Vein endothelial cell (primary cell): ENCODE data around the gene PGK2. TPM values are rescaled to one million over a fixed set of nuclear protein-coding genes. Genes with fewer than 3 reads are reported as not detected.

ENCODE experiments used
- total RNA-seq: library from RNA; depleted of rRNA; stranded (reverse); fragments of >200 nt; gene quantifications from 2 replicates; pipeline ENCODE4 v1.2.3, GENCODE V29; 2012

Gene PGK2
- not detected in 2 replicates for total RNA-seq

DNA sequence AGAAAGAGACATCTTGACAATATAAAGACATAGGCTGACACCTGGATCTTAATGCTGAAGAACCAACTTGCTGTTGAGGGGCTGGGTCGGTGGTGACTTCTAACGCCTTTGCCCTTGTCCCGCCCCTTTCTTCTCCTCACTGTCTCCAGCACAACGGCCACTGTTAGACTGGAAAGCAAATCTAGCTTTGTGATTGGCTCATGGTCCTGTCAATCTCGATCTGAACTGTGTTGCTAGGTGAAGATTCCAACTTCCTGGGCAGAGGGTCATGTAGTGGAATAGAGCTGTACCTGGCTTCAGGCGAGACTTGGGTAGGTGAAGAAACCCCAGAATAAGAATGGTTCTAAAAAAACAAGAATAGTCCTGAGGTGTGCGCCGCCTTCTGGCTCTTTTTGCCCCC lies at the start of gene PGK2:
TSS of gene PGK2 (minus strand) at position 110 of the 400 bp plus-strand sequence. CDS start at position 12, 98 bp downstream.

DNA sequence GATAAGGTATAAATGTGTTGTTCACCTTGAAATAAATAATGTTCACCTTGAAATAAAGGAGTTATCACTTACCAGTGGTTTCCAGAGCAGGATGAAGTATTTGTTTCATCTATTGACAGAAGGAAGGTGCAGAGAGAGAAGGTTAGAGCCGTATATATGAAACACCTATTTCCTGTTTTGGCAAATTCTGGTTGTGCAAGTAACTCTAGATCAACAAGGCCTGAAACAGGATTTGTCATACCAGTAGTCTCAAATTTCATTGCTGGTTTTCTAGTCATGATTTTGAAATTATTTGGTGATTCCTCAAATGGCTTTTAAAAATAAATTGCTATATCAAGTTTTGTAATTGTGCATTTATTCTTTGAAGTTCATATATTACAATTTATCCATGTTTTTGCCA lies 42.8 kb downstream of the PGK2 start, which contains the start of gene CRISP3:
TSS of gene CRISP3 (minus strand) at position 130 of the 400 bp plus-strand sequence. CDS start at position 109, 21 bp downstream.

Other genes with a start within 250 kb of the PGK2 start
- gene C6orf141, start 236.6 kb downstream of the PGK2 start, total RNA-seq, result 30.7 and 34.2 TPM in 2 replicates
- gene RHAG, start 150.4 kb downstream of the PGK2 start, total RNA-seq, result not detected in 2 replicates
- not detected in 2 replicates for gene CRISP2, start 73.7 kb downstream of the PGK2 start, total RNA-seq
- gene CRISP3, start 42.9 kb downstream of the PGK2 start, total RNA-seq, result not detected in 2 replicates
- gene CRISP1, start 79.2 kb upstream of the PGK2 start, total RNA-seq, result not detected in 2 replicates
- not detected in 2 replicates for gene DEFB114, start 176.9 kb upstream of the PGK2 start, total RNA-seq
- not detected in 2 replicates for gene DEFB113, start 182.3 kb upstream of the PGK2 start, total RNA-seq
- gene DEFB110, start 234.7 kb upstream of the PGK2 start, total RNA-seq, result not detected in 2 replicates